GM23338 (cell line): ENCODE results near the gene CASKIN2. TPM values are rescaled to one million over a fixed set of nuclear protein-coding genes. Genes with fewer than 3 reads are reported as not detected.

Experiments
- ATAC-seq: fragments of 200-7000 bp; cut with Tn5 transposase; 3 replicates; pipeline ENCODE4 v1.9.1; 2020
- DNase-seq: peaks from one replicate; pipeline ENCODE4 v3.0.0-alpha.2; 2015; ENCODE audit warnings: low spot score
- H2AFZ ChIP-seq: fragments of 200-600 bp; sonication (generic); 2 replicates; pipeline ENCODE4 v1.8.0; 2016; ENCODE audit warnings: antibody characterized with exemption, mild to moderate bottlenecking, moderate library complexity
- H3F3A ChIP-seq: fragments of 200-600 bp; sonication (generic); replicated peaks from 2 replicates; pipeline ENCODE4 v1.8.0; 2017; ENCODE audit warnings: antibody characterized with exemption, mixed run types, low read depth
- H3K27ac ChIP-seq: fragments of 200-600 bp; sonication (generic); 2 replicates; pipeline ENCODE4 v1.6.1; 2016; ENCODE audit warnings: low read depth
- H3K27me3 ChIP-seq: fragments of 200-600 bp; sonication (generic); 2 replicates; pipeline ENCODE4 v1.8.0; 2016; ENCODE audit warnings: mild to moderate bottlenecking, mixed run types, moderate library complexity; ENCODE audit not compliant: insufficient read depth
- H3K36me3 ChIP-seq: fragments of 200-600 bp; sonication (generic); 2 replicates; pipeline ENCODE4 v1.8.0; 2016; ENCODE audit warnings: mild to moderate bottlenecking; ENCODE audit not compliant: insufficient read depth
- H3K4me1 ChIP-seq: fragments of 200-600 bp; sonication (generic); 2 replicates; pipeline ENCODE4 v1.8.0; 2016; ENCODE audit warnings: mild to moderate bottlenecking, moderate library complexity; ENCODE audit not compliant: insufficient read depth
- H3K4me2 ChIP-seq: fragments of 200-600 bp; sonication (generic); 2 replicates; pipeline ENCODE4 v1.7.1; 2017; ENCODE audit warnings: mixed run types
- H3K4me3 ChIP-seq: fragments of 200-600 bp; sonication (generic); 2 replicates; pipeline ENCODE4 v1.6.1; 2016; ENCODE audit warnings: mixed run types
- H3K79me2 ChIP-seq: fragments of 200-600 bp; sonication (generic); replicated peaks from 2 replicates; pipeline ENCODE4 v1.8.0; 2017; ENCODE audit warnings: mild to moderate bottlenecking; ENCODE audit not compliant: insufficient read depth
- H3K9me2 ChIP-seq: fragments of 200-600 bp; sonication (generic); 2 replicates; pipeline ENCODE4 v1.8.0; 2017; ENCODE audit not compliant: insufficient read depth
- H4K20me1 ChIP-seq: fragments of 200-600 bp; sonication (generic); replicated peaks from 2 replicates; pipeline ENCODE4 v1.8.0; 2017; ENCODE audit warnings: mild to moderate bottlenecking; ENCODE audit not compliant: insufficient read depth
- H3K27ac Mint-ChIP-seq: 2 replicates; pipeline ENCODE4 v1.8.0; 2020; ENCODE audit warnings: inconsistent platforms, mild to moderate bottlenecking, moderate library complexity, mixed read lengths
- H3K27me3 Mint-ChIP-seq: 3 replicates; pipeline ENCODE4 v1.8.0; 2022; ENCODE audit warnings: low read depth, mild to moderate bottlenecking, moderate library complexity, mixed read lengths, inconsistent platforms; ENCODE audit not compliant: insufficient read depth, poor library complexity
- H3K36me3 Mint-ChIP-seq: 3 replicates; pipeline ENCODE4 v1.8.0; 2021; ENCODE audit warnings: low read depth, mild to moderate bottlenecking, inconsistent platforms, moderate library complexity, mixed read lengths
- H3K4me1 Mint-ChIP-seq: 3 replicates; pipeline ENCODE4 v1.8.0; 2020; ENCODE audit warnings: mild to moderate bottlenecking, inconsistent platforms, mixed read lengths
- H3K4me3 Mint-ChIP-seq: 3 replicates; pipeline ENCODE4 v1.8.0; 2021; ENCODE audit warnings: moderate library complexity, mild to moderate bottlenecking, inconsistent platforms, mixed read lengths
- H3K9me3 Mint-ChIP-seq: 3 replicates; pipeline ENCODE4 v1.8.0; 2020; ENCODE audit warnings: moderate library complexity, mild to moderate bottlenecking, inconsistent platforms, mixed read lengths
- CREB1 ChIP-seq: fragments of 250-450 bp; sonication (Bioruptor Pico); IDR thresholded peaks from 2 replicates; pipeline ENCODE4 v1.5.0; 2020; ENCODE audit warnings: low read depth, mild to moderate bottlenecking, moderate library complexity
- EZH2 ChIP-seq: fragments of 200-600 bp; sonication (generic); IDR thresholded peaks from one replicate; pipeline ENCODE4 v1.8.0; 2017; ENCODE audit warnings: antibody characterized with exemption, mild to moderate bottlenecking, low read depth; ENCODE audit not compliant: unreplicated experiment
- EZH2phosphoT487 ChIP-seq: fragments of 200-600 bp; sonication (generic); IDR thresholded peaks from one replicate; pipeline ENCODE4 v1.8.1; 2018; ENCODE audit warnings: antibody characterized with exemption; ENCODE audit not compliant: unreplicated experiment
- JUNB ChIP-seq: IDR thresholded peaks from one replicate; pipeline ENCODE4 v1.6.1; 2016; ENCODE audit warnings: antibody characterized with exemption; ENCODE audit not compliant: unreplicated experiment
- NANOG ChIP-seq: IDR thresholded peaks from 2 replicates; pipeline ENCODE4 v1.6.1; 2016; ENCODE audit warnings: antibody characterized with exemption, borderline replicate concordance
- POLR2AphosphoS5 ChIP-seq: IDR thresholded peaks from 2 replicates; pipeline ENCODE4 v1.6.1; 2016; ENCODE audit warnings: antibody characterized with exemption, low read depth
- STAT1 ChIP-seq: IDR thresholded peaks from one replicate; pipeline ENCODE4 v1.6.1; 2016; ENCODE audit warnings: antibody characterized with exemption; ENCODE audit not compliant: unreplicated experiment
- ZNF114 ChIP-seq: fragments of 250-450 bp; sonication (Bioruptor Pico); IDR thresholded peaks from 2 replicates; pipeline ENCODE4 v1.5.0; 2020; ENCODE audit warnings: mild to moderate bottlenecking, moderate library complexity
- ZNF331 ChIP-seq: fragments of 250-450 bp; sonication (Bioruptor Pico); IDR thresholded peaks from 2 replicates; pipeline ENCODE4 v1.5.0; 2020; ENCODE audit warnings: low read depth, mild to moderate bottlenecking, moderate library complexity
- polyA plus RNA-seq: library from polyadenylated mRNA; unstranded; fragments of >200 nt; fragmentation: Nextera tagmentation; extraction: Ambion mirVana; gene quantifications from 2 replicates; pipeline ENCODE4 v1.2.1, GENCODE V29; 2016
- total RNA-seq: library from RNA; depleted of rRNA; stranded (reverse); fragments of >200 nt; shearing (Covaris generic); gene quantifications from 2 replicates; pipeline ENCODE4 v1.2.3, GENCODE V29; 2014
- TF ChIP-seq, protein P1 (sequence below): IDR thresholded peaks from 2 replicates; pipeline ENCODE4 v1.6.1; 2016; ENCODE audit warnings: antibody characterized with exemption
- TF ChIP-seq, protein P2 (sequence below): IDR thresholded peaks from one replicate; pipeline ENCODE4 v1.6.1; 2018; ENCODE audit warnings: antibody characterized with exemption; ENCODE audit not compliant: unreplicated experiment
- TF ChIP-seq, protein P3 (sequence below): fragments of 250-450 bp; sonication (Bioruptor Pico); IDR thresholded peaks from 2 replicates; pipeline ENCODE4 v1.5.0; 2020; ENCODE audit warnings: mild to moderate bottlenecking, moderate library complexity
- TF ChIP-seq, protein P4 (sequence below), 2 experiments: fragments of 200-600 bp in 1 of 2; sonication (generic) in 1 of 2; conservative IDR thresholded peaks; 2 replicates each; pipeline versions ENCODE4 v1.5.1 to v1.6.1; 2016 to 2017; ENCODE audit warnings: antibody characterized with exemption in 2 of 2, low read depth in 2 of 2, mild to moderate bottlenecking in 2 of 2, moderate library complexity in 1 of 2

CASKIN2 gene
- total and polyA plus RNA-seq, 2 experiments from 2014 or later, result 4.9 to 21.5 TPM

DNA sequence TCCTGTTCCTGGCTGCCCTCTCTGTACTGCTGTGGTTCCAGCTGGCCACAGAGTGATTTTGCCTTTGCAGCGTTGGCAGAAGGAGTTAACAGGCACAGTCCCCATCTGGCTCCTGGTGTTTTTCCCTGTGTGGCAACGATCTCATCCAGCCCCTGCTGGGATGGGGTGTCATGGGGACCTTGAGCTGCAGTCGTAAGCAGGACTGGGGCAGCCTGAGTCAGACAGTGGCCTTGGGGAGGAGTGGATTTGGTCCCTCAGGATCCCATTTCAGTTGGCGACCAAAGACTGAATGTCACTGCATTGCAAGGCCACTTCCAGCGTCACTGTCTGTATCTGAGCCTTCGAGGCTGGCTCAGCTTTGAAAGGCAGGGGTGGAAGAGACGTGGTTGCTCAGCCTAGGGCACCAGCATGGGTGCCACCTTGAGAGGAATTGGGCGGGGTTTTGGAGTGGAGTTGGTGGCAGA lies 47.0 kb downstream of the CASKIN2 start:
- Histone ChIP-seq H3F3A (no peaks in the 10 kb centered on the region), H2AFZ (no peak overlapping the region), H3K9me2 (no peaks in the 10 kb centered on the region), H3K4me3 (no peak overlapping the region), H3K4me1 (no peaks in the 10 kb centered on the region), H3K27ac (no peak overlapping the region), H3K4me2 (no peak overlapping the region), H3K79me2 (peaks cover 16% of the 10 kb centered on the region), H3K36me3 (no peaks in the 10 kb centered on the region), H4K20me1 (peaks cover 5% of the 10 kb centered on the region), H3K27me3 (no peaks in the 10 kb centered on the region)
- H3K4me1 Mint-ChIP-seq, result no peaks in the 10 kb centered on the region
- TF ChIP-seq STAT1, result no peak
- TF ChIP-seq POLR2AphosphoS5, result no peak
- no peak for TF ChIP-seq NANOG
- no peak for TF ChIP-seq JUNB
- TF ChIP-seq, protein P1, sequence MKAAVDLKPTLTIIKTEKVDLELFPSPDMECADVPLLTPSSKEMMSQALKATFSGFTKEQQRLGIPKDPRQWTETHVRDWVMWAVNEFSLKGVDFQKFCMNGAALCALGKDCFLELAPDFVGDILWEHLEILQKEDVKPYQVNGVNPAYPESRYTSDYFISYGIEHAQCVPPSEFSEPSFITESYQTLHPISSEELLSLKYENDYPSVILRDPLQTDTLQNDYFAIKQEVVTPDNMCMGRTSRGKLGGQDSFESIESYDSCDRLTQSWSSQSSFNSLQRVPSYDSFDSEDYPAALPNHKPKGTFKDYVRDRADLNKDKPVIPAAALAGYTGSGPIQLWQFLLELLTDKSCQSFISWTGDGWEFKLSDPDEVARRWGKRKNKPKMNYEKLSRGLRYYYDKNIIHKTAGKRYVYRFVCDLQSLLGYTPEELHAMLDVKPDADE, result no peak
- TF ChIP-seq, protein P2, sequence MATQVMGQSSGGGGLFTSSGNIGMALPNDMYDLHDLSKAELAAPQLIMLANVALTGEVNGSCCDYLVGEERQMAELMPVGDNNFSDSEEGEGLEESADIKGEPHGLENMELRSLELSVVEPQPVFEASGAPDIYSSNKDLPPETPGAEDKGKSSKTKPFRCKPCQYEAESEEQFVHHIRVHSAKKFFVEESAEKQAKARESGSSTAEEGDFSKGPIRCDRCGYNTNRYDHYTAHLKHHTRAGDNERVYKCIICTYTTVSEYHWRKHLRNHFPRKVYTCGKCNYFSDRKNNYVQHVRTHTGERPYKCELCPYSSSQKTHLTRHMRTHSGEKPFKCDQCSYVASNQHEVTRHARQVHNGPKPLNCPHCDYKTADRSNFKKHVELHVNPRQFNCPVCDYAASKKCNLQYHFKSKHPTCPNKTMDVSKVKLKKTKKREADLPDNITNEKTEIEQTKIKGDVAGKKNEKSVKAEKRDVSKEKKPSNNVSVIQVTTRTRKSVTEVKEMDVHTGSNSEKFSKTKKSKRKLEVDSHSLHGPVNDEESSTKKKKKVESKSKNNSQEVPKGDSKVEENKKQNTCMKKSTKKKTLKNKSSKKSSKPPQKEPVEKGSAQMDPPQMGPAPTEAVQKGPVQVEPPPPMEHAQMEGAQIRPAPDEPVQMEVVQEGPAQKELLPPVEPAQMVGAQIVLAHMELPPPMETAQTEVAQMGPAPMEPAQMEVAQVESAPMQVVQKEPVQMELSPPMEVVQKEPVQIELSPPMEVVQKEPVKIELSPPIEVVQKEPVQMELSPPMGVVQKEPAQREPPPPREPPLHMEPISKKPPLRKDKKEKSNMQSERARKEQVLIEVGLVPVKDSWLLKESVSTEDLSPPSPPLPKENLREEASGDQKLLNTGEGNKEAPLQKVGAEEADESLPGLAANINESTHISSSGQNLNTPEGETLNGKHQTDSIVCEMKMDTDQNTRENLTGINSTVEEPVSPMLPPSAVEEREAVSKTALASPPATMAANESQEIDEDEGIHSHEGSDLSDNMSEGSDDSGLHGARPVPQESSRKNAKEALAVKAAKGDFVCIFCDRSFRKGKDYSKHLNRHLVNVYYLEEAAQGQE, result no peak
- TF ChIP-seq, protein P3, sequence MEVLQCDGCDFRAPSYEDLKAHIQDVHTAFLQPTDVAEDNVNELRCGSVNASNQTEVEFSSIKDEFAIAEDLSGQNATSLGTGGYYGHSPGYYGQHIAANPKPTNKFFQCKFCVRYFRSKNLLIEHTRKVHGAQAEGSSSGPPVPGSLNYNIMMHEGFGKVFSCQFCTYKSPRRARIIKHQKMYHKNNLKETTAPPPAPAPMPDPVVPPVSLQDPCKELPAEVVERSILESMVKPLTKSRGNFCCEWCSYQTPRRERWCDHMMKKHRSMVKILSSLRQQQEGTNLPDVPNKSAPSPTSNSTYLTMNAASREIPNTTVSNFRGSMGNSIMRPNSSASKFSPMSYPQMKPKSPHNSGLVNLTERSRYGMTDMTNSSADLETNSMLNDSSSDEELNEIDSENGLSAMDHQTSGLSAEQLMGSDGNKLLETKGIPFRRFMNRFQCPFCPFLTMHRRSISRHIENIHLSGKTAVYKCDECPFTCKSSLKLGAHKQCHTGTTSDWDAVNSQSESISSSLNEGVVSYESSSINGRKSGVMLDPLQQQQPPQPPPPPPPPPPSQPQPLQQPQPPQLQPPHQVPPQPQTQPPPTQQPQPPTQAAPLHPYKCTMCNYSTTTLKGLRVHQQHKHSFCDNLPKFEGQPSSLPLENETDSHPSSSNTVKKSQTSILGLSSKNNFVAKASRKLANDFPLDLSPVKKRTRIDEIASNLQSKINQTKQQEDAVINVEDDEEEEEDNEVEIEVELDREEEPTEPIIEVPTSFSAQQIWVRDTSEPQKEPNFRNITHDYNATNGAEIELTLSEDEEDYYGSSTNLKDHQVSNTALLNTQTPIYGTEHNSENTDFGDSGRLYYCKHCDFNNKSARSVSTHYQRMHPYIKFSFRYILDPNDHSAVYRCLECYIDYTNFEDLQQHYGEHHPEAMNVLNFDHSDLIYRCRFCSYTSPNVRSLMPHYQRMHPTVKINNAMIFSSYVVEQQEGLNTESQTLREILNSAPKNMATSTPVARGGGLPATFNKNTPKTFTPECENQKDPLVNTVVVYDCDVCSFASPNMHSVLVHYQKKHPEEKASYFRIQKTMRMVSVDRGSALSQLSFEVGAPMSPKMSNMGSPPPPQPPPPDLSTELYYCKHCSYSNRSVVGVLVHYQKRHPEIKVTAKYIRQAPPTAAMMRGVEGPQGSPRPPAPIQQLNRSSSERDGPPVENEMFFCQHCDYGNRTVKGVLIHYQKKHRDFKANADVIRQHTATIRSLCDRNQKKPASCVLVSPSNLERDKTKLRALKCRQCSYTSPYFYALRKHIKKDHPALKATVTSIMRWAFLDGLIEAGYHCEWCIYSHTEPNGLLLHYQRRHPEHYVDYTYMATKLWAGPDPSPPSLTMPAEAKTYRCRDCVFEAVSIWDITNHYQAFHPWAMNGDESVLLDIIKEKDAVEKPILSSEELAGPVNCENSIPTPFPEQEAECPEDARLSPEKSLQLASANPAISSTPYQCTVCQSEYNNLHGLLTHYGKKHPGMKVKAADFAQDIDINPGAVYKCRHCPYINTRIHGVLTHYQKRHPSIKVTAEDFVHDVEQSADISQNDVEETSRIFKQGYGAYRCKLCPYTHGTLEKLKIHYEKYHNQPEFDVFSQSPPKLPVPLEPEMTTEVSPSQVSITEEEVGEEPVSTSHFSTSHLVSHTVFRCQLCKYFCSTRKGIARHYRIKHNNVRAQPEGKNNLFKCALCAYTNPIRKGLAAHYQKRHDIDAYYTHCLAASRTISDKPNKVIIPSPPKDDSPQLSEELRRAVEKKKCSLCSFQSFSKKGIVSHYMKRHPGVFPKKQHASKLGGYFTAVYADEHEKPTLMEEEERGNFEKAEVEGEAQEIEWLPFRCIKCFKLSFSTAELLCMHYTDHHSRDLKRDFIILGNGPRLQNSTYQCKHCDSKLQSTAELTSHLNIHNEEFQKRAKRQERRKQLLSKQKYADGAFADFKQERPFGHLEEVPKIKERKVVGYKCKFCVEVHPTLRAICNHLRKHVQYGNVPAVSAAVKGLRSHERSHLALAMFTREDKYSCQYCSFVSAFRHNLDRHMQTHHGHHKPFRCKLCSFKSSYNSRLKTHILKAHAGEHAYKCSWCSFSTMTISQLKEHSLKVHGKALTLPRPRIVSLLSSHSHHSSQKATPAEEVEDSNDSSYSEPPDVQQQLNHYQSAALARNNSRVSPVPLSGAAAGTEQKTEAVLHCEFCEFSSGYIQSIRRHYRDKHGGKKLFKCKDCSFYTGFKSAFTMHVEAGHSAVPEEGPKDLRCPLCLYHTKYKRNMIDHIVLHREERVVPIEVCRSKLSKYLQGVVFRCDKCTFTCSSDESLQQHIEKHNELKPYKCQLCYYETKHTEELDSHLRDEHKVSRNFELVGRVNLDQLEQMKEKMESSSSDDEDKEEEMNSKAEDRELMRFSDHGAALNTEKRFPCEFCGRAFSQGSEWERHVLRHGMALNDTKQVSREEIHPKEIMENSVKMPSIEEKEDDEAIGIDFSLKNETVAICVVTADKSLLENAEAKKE (CRISPR knock-in tag), result no peak
- TF ChIP-seq EZH2, result no peak
- no peak for TF ChIP-seq ZNF331 (CRISPR knock-in tag)
- TF ChIP-seq CREB1 (CRISPR knock-in tag), result no peak
- TF ChIP-seq ZNF114 (CRISPR knock-in tag), result no peak
- TF ChIP-seq, protein P4, sequence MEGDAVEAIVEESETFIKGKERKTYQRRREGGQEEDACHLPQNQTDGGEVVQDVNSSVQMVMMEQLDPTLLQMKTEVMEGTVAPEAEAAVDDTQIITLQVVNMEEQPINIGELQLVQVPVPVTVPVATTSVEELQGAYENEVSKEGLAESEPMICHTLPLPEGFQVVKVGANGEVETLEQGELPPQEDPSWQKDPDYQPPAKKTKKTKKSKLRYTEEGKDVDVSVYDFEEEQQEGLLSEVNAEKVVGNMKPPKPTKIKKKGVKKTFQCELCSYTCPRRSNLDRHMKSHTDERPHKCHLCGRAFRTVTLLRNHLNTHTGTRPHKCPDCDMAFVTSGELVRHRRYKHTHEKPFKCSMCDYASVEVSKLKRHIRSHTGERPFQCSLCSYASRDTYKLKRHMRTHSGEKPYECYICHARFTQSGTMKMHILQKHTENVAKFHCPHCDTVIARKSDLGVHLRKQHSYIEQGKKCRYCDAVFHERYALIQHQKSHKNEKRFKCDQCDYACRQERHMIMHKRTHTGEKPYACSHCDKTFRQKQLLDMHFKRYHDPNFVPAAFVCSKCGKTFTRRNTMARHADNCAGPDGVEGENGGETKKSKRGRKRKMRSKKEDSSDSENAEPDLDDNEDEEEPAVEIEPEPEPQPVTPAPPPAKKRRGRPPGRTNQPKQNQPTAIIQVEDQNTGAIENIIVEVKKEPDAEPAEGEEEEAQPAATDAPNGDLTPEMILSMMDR (conservative IDR thresholded peaks at IDR 0.05; ENCODE audit: low read depth in 2 of 2), result no peak
- no peak for TF ChIP-seq EZH2phosphoT487
- no peak for ATAC-seq
- H3K27me3 Mint-ChIP-seq, result peaks cover 2% of the 10 kb centered on the region
- no peak overlapping the region for H3K27ac Mint-ChIP-seq
- H3K4me3 Mint-ChIP-seq, result no peak overlapping the region
- no peaks in the 10 kb centered on the region for H3K9me3 Mint-ChIP-seq
- H3K36me3 Mint-ChIP-seq, result peaks cover 9% of the 10 kb centered on the region; the same call in 2 of the 3 replicates
- DNase-seq, result no peak
